HG03521 (cell line): Measurements from ENCODE around the gene MCTP2.

Source experiments
- ATAC-seq: cut with Tn5 transposase; IDR thresholded peaks from one replicate; pipeline ENCODE4 v1.9.1; 2021; ENCODE audit warnings: mild to moderate bottlenecking, moderate library complexity; ENCODE audit not compliant: unreplicated experiment

The MCTP2 gene

GRCh38 chr15:94297558-94297957, 66.2 kb downstream of the MCTP2 start:
- ATAC-seq, result peak; percentile 52

DNA sequence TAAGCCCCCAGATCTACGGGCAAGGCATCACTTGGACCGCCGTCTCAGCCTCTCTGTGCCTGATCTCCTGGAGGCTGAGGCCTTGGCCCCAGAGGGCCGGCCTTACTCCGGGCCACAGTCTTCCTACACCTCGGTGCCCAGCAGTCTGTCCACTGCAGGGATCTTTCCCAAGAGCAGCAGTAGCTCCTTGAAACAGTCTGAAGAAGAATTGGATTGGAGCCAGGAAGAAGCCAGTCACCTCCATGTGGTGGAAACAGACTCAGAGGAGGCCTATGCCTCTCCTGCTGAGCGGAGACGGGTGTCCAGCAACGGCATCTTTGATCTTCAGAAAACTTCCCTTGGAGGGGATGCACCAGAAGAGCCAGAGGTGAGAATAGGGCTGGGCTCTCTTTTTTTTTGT, 67.0 kb downstream of the MCTP2 start:
- no peak for ATAC-seq

DNA sequence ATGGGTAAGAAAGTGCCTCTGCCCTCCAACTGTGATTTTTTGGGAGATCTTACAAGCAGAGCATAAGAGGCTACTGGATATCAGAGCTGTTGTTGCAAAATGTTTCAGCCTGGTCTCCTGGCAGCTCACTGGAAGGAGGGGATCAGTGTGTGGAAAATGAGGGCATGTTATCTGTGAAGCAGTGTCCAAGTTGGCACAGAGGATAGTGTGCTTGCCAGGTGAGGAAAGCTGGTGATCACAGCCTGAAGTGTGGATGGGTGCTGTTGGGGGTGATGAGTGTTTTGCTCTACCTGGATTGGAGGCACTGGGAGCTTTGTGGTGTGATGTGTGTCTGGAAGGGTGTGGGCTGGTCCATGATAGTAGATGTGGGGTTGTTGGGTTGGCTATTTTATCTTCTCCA, 69.3 kb downstream of the MCTP2 start:
- no peak for ATAC-seq

DNA sequence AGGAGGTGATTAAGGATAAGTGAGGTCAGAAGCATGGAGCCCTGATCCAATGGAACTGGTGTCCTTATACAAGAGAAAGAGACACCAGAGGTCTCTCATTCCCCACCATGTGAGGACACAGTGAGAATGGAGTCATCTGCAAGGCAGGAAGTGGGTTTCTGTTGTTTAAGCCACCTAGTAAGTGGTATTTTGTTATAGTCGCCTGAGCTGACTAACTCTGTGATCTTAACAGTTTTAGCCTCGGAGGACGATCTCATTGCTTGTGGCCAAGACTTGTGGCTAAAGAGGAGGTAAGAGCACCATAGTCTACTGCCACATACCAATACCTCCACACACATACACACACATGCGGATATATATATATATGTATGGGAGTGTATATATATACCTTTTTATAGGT, 73.8 kb downstream of the MCTP2 start:
- peak; percentile 36 for ATAC-seq

- peak; percentile 82 for ATAC-seq
Observed at GRCh38 chr15:94306700-94307650, 75.6 kb downstream of the MCTP2 start.

DNA sequence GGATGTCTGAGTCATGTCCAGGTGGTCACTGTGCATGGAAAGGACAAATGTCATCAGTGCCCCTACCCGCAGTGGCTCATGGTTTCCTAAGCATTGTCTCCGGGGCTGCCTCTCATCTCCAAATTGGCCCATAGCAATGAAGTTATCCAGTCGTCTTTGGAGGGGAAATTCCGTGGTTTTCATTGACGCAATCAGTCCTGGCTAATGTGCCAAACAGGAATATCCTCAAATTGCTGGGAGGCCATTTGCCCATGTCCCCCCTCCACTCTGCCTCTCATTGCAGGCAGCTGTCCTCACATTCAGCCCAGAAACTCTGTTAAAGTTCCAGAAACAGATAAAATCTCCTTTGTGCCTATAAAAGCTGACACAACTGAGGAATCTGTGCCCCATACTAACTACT, 81.6 kb downstream of the MCTP2 start:
- ATAC-seq, result no peak

DNA sequence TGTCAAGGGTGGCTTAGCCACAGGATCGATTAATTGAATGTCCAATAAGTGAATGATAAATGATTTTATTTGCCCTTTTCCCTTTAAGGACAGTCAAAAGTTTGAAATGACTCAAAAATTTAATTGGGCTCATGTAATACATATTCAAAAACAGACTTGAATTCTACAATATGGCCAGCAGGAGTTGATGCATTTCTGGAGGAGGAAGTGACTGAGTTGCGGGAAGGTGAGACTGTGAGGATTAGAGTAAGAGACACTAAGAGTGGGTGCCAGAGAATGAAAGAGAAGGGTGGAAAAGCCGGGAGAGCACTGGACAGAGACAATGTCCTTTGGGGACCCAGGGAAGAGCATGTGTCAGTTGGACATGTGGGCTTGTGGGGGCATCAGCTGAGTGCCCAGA, 83.3 kb downstream of the MCTP2 start:
- no peak for ATAC-seq

DNA sequence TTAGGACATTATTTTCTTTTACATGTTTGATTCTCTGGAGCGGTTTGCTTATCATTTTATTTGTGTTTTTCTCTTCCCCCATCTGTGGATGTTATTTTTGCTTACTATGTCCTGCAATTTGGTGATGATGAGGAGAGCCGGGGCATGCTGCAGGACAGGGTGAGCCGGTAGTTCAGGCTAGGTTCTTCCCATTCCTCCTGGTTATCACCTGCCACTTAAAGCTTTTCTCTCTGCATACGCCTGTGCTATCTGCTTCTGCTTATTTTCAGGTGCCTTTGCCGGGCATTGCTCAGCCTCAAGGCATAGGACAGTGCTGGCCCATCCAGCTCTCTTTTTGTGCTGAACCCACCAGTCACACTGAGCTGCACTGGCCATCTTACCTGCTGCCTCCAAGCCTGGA, 85.8 kb downstream of the MCTP2 start:
- no peak for ATAC-seq

GRCh38 chr15:94322141-94322540, 90.8 kb downstream of the MCTP2 start:
- no peak for ATAC-seq

- no peak for ATAC-seq
Observed at GRCh38 chr15:94323076-94323475, 91.7 kb downstream of the MCTP2 start.

DNA sequence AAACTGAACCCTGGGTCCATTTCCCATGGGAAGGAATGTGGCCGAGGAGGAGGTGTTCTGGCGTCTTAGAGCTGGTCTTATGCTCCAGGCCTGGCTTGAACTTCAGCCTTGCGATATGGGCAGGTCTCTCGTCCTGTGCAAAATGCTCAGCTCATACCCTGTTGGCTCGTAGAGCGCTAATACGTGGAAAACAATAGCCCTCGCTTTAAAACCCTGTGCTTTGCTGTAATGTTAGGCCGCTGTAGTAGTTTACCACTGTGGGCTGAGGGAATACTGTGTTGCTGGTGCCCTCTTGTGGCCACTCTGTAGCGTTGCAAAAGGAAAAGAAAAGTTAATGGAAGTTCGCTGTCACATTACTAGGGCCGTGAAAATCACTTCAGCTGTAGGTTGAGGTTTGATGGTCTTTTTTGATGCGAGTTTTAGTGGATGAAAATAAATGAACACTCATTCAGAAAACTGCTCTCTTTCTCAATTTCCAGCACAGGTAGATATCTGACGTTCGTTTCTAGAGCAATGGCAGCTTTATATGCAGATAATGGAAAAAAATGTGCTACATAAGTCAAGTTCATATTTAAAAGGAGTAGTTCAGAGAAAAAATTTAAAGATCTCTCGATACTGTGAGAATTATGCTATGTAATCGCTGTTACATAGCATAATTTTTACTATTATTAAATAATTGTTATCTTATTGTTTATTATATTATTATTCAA, 92.9 kb downstream of the MCTP2 start:
- ATAC-seq, result peak; percentile 69

GRCh38 chr15:94324835-94325767, 93.7 kb downstream of the MCTP2 start:
- ATAC-seq, result peak; percentile 42

GRCh38 chr15:94327356-94327936, 96.1 kb downstream of the MCTP2 start:
- no peak for ATAC-seq

DNA sequence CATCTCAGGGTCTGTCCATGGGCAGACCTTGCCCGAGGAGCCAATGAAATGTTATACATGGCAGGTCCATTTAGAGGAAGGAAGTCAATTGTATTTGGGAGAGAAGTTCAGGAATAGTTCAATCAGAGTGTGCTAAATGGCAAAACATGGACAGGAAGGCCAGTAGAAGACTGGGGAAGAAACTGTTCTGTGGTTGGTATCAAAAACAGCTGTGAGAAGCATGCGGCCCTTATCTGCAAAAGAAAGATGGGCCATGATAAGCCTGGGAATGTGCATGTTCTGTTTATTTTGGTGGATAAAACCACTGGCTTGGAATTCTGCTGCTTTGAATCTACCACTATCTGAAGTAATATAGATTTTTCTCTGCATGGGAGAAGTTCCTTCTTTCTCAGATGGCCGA, 100.4 kb downstream of the MCTP2 start:
- no peak for ATAC-seq

GRCh38 chr15:94335616-94336015, 104.3 kb downstream of the MCTP2 start:
- no peak for ATAC-seq

DNA sequence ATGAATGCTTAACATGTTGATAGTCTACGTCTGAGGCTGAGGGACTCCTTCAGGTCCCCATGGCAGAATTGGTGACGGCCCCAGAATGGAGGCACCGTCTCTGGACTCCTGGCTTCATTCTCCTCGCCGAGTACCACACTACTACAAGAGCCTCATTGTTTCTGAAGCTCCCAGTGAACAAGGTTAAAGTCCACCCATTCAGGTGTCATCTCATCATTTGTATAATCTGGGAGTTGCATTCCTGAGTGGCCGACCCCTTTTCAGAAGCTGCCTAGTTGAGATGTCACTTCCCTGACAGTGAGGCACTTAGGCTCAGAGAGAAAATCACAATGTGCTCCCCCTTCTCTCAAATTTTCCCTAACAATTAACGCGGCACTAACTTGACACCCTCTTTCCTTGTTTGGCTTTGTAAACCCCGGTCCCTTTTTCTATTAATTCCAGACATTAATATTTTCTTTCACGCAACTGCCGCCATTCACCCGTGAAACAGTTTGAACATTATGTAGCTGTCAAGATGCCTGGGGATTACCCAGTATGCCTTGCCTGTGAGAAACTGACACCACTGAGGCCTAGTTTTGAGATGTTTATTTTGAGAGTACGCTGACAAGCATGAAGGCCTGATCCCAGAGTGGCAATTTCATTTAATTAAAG, 105.6 kb downstream of the MCTP2 start:
- ATAC-seq, result no peak

DNA sequence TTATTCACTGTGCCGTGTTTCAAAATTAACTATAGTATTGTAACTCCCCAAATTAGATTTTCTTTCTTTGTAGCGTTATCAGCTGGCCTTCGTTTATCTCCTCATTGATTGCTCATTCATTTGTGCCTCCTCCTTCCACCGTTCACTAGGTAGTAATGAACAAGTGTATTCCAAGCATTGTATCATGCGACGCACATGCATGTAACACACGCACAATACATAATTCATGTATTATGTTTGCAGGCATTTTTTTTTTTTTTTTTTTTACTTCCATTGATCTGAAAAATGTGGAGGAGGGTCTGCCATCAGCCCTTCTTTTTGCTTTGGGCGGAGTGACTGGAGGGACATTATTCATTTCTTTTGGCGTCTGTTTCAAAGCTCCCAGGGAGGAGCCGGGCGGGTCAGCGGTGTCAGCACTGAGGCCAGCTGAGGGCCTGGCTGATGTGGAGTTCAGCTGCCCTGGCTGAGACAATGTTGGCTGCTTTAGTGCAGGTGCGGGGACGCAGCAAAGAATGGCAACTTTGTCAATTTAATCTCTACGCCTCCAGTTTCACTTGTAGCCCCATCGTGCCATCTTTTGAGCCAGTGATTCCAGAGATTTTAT, 107.0 kb downstream of the MCTP2 start:
- no peak for ATAC-seq

DNA sequence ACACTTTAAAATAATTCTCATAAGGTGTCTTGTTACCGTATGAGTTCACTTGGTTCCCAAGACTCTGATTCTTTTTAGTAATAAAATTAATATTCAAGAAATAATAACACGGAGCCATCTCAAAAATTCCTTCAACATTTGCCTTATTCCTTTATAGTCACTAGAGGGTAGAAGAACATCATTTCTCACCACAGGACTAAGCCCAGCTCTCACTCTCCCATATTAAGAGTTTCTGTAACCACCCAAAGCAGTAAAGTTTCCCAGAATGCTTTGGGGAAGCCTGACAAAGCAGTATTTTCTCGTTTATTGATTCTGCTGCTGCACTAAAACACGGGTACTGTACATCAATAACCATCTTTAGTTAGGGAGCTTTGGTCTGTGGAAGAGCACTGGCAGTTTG, 114.9 kb downstream of the MCTP2 start:
- ATAC-seq, result no peak

- no peak for ATAC-seq
Observed at GRCh38 chr15:94348084-94348483, 116.7 kb downstream of the MCTP2 start.

DNA sequence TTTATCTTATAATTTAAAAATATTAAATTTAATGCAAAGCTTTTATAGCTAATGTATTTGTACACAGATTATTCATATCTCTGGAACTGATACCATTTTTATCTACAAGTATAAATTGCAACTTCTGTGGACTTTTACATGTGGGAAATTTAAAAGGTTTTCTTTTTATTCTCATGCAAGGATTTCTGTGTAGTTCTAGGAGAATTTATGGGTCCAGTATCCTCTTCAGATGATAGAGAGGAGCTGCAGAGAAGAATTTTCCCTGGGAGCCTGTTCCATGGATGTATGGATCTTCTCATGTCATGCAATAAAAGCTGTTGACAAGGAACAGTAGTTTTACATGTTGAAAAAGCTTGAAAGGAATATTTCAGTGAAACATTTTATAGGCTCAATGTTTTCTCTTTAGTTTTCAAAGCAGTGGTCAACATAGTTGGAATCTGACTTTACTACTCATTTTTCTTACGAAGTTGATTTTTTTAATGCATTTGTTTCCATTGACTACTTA, 119.7 kb downstream of the MCTP2 start:
- ATAC-seq, result no peak
